HG03469 (cell line): ENCODE measurements around the gene ADPRHL1.

Source experiments
- ATAC-seq: cut with Tn5 transposase; IDR thresholded peaks from one replicate; pipeline ENCODE4 v1.9.1; 2021; ENCODE audit warnings: mild to moderate bottlenecking, moderate library complexity, moderate number of reproducible peaks; ENCODE audit not compliant: unreplicated experiment

The ADPRHL1 gene

DNA sequence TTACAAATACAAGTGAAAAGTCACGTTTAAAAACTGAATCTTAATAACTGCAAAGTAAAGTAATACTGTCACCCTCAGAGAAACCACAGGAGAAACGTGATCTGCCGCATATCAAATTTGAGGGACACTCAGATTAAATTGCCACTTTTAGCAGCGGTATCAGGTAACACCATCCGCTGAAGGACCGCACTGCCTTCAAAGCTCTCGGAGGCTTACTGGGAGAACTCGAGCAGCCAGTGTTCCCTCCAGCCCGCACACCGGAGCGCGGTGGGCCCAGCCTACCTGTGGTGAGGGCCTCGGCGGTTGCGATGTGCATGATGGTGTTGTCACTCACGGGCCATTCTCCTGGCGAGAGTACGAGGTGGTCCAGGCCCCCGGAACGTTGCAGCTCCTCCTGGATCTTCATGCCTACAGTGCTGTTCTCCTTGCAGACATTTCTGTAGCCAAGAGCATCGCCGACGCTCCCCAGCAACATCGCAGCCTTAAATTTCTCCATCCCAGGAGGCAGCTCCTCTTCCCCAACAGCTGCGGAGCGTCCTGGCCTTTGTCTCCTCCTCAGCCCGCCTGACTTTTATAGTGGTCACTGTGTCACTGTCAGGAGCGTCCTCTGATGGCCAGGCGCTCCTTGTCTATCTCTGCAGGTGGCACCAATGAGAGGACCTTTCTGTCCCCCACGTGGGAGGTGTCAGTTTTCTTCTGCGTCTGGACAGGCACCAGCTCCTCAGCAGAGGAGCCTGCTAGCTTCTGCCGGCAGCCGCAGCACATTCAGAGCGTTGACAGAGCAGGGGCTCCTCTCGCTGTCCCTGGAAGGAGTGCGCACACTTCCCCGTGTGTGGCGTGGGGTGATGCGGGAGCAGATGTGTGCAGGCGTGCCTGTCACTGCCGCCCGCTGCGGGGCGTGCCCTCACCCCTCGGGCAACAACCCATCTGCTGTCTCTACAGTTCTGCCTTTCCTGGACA is at the start of gene ADPRHL1:
Gene ADPRHL1, minus strand, starts transcription at position 547 of the 960 bp plus-strand sequence. Its CDS starts 51 bp downstream, at position 496.
- no peak for ATAC-seq

DNA sequence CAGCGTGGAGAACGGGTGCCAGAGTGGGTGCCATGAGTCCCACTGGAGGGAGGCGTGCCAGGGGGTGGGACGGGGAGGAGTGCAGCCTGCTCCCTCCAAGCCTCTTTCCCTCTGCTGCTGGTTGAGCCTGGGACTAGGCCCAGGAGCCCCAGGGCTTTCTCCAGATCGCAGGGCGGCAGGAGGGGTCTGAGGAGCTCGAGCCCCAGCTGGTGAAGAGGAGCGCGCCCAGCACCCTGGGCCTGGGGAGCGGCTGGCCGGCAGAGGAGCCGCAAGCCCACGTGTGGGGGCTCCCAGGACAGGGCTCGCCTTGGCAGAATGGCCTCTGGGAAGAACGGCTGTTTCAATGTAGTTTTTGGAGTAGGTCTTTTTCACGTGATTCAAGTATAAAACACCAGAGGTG is 49.4 kb upstream of the ADPRHL1 start:
- no peak for ATAC-seq

DNA sequence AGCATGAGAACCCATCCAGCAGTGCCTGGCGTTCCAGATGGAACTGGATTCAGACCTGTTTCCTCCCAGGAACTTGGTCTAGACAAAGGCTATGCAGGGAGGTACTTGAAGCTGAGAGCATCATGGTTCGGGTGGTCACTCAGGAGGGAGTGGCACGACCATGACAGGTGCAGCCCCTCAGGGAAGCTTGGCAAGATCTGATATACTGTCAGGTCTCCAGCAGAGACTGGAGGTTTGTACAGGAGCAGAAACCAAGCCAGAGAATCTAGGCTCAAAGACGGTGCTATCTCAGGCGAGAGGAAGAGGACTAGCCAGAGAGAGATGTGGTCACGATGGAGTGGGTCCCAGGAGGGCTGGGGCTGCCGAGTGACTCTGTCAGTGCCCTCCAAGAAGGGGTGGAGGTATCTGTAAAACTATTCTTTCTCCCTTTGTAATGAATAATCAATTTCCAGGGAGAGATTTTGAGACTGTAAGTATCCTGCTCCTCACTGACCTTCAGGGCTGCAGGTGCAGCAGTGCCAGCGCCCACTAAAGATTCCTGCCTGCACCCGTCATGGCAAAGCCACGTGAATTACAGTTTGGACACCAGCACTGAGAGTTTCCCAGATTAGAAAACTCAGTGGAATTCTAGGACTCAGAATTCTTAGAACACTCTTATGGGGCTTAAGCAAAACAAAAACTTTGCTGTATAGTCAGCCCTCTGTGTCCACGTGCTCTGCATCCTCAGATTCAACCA is 47.4 kb upstream of the ADPRHL1 start:
- ATAC-seq = no peak

DNA sequence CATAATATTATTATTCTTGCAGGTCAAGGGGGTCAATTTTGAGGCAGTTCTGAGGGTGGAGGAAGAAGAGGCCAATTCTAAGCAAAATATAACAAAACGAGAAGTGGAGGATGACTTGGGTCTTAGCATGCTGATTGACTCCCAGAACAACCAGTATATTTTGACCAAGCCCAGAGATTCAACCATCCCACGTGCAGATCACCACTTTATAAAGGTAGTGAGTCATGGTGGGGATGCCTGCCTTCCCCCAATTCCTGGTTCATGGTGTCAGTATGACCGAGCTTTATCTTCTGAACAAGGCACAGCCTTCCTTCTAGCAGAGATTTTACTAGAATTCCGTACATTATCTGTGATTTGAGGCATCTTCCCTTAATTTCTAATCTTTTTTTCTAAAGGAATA is 46.6 kb upstream of the ADPRHL1 start:
- no peak for ATAC-seq

DNA sequence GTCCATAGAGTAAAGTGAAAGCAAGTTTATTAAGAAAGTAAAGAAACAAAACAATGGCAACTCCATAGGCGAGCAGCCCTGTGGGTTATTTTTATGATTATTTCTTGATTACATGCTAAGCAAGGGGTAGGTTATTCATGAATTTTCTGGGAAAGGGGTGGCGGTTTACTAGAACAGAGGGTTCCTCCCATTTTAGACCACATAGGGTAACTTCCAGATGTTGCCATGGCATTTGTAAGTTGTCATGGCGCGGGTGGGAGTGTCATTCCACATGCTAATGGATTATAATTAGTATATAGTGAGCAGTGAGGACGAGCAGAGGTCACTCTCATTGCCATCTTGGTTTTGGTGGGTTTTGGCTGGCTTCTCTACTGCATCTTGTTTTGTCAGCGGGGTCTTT is 45.6 kb upstream of the ADPRHL1 start:
- ATAC-seq = no peak

DNA sequence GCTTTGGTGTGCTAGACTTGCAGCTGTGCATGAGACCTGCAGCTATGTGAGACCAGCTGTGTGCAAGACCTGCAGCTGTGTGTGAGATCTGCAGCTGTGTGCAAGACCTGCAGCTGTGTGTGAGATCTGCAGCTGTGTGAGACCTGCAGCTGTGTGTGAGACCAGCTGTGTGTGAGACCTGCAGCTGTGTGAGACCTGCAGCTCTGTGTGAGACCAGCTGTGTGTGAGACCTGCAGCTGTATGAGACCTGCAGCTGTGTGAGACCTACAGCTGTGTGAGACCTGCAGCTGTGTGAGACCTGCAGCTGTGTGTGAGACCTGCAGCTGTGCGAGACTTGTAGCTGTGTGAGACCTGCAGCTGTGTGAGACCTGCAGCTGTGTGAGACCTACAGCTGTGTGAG is 43.9 kb upstream of the ADPRHL1 start:
- ATAC-seq = no peak

DNA sequence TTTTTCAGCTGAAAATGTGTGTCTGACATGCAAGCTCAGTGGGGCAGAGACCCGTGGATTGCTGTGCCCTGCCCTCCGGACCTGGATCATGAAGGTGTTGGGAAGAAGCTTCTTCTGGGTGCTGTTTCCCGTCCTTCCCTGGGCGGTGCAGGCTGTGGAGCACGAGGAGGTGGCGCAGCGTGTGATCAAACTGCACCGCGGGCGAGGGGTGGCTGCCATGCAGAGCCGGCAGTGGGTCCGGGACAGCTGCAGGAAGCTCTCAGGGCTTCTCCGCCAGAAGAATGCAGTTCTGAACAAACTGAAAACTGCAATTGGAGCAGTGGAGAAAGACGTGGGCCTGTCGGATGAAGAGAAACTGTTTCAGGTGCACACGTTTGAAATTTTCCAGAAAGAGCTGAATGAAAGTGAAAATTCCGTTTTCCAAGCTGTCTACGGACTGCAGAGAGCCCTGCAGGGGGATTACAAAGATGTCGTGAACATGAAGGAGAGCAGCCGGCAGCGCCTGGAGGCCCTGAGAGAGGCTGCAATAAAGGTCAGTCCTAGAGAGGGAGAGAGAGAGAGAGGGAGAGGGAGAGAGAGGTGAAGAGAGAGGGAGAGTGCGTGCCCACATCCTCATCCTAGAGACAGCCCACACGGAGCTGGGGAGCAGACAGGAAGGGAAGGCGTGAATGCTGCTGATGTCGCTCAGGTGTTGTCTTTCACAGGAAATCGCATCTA is 42.4 kb upstream of the ADPRHL1 start:
- no peak for ATAC-seq

DNA sequence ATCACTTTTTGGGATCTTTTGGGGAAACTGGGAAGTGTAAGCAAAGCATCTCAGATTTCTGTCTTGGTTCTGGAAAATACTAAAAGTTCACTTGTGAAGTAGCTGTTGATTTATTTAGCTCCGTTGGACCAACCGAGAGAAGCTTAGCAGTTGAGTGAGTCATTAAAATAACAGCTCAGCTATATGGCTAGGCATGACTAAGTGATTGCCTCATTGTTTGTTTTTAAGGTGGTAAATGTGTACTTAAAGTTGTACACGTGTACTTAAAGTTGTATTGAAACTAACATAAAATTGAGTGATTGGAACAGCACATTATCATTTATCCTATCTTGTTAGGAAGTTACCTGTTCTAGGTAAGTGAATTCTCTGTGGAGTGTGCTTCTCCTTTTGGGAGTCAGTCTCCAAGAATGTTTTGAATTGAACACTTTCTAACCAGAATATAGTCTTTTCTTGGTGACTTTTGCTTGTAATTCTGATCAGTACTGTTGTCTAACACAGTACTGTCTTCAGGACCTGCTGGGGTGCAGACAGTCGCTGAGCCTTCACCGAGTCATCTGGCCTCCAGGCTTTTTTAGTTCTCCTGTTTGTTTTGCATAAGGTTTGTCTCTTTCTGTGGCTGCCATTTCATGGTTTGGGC is 40.1 kb upstream of the ADPRHL1 start:
- ATAC-seq = peak; percentile 25

DNA sequence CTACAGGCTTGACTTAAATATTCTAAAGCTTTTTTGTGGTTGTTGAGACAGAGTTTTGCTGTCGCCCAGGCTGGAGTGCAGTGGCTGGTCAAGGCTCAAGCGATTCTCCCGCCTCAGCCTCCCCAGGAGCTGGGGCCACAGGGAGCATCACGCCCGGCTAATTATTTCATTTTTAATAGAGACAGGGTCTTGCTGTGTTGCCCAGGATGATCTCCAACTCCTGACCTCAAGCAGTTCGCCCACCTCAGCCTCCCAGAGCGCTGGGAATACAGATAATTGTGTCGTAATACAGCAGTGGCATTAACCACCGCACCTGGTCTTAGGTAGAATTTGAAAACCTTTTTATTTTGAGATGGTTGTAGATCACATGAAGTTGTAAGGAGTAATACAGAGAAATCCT is 38.7 kb upstream of the ADPRHL1 start:
- ATAC-seq = no peak

DNA sequence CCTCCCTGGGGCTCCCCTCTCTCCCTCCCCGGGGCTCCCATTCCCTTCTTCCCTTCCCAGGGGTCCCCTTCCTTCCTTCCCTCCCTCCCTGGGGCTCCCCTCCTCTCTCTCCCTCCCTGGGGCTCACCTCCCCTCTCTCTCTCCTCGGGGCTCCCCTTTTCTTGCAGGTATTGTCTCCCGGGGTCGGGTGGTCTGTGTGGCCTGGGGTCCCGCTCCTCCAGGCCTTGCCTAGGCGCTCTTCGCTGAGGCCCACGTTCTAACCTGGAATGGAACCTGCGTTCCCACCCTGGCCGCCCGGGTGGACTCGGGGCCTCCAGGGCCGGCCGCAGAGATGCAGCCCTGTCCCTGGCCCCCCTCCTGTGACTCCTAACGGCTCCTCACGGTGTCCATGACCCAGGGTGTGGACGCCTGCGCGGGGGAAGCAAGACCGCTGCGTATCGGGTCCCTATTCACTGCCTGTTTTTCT is 38.2 kb upstream of the ADPRHL1 start:
- ATAC-seq = no peak

DNA sequence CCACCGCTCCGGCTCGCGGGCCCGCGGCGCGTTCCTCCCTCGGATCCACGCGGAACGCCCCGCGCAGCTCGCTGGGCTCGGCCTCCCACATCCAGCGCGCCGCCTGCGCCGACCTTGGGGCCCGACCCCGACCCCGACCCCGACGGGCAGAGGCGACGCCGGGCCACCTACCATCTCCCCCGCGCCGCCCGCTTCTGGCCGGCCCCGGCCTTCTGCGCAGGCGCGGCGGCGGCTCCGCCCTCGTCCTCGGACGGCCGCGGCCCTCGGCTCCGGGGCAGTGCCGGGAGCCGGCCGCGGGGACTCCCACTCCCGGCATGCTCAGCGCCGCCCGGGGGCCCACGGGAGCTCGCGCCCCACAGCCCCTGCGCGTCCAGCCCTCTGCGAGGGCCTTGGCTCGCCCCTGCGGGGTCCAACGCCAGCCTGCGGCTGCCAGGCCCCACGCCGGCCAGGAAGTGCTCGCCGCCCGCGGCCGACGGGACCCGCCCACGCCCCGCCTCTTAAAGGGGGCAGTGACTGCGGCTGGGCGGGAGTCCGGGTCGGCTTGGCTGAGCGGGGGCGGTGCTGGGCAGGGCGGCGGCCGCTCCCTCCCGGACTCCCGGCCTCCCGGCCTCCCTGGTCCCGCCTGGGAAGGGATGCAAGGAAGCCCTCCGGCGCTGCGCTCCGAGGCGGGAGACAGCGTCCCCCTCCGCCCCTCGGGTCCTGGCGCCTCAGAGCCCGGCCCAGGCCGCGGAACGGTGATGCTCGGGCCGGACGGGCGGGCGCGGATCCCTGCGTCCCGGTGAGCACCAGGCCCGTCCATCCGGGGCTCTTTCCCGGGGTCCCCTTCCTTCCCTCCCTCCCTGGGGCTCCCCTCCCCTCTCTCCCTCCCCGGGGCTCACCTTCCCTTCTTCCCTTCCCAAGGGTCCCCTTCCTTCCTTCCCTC is 37.5 kb upstream of the ADPRHL1 start, which contains the start of gene DCUN1D2:
Gene DCUN1D2, minus strand, starts transcription at position 216 of the 922 bp plus-strand sequence. Its CDS starts 42 bp downstream, at position 174.
- ATAC-seq = peak; percentile 68

DNA sequence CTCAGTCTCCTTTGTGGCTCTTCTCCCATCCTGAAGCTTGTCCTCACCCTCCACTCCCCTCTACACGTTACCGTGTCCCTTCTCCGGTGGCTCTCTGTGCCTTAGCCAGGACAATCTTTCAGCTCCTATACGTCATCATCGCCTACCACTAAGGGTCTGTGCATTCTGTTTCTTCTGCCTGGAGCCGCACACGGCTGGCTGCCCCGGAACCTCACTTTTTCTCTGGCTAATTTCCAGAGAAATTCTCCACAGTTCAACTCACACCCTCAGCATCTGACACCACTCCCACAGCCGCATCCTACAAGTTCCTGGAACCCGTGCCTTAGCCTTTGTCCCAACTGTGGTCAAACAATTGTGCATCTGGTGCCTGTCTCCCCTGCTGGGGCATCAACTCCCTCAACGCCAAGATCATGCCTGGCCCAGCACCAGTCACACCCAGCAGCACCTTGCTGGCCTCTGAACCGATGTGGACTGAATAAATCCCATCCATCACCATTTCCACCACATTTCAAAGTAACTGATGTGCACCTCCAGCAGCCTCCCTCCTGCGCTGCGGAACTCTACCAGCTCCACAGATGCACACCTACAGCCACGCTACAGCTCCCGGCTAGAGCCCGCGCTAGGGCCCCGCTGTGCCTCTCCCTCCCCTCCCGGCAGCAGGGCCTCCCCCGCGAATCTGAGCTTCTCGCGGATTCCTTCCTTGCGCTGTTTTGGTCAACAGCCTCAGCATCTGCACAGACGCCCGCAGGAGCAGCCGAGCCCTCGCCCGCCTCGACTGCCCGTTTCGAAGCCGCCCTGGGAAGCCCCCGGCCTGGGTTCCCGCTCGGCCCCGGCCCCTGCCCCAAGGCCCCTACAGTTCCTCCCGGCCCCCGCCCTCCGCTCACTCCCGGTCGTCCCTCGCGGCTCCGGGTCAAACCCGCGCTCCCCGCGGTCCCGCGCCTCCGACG is 36.5 kb upstream of the ADPRHL1 start:
- ATAC-seq = peak; percentile 0

DNA sequence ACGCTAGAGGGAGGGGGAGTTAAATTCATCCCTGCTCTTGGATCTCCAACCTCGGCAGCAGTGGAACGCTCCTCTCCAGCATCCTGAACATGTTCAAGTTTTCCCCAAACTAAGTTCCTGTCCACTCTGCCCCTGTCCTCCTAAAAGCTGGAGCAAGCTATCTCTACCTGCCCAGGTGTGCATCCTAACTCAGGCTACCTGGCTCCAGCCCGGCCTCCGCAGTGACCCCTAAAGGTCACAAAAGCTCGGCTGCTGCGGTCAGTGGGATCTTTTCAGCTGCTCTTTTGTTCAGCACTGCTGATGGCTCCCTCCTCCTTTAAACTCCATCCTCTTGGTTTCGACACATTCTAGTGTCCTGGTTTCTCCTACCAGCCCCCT is 35.9 kb upstream of the ADPRHL1 start:
- ATAC-seq = no peak

DNA sequence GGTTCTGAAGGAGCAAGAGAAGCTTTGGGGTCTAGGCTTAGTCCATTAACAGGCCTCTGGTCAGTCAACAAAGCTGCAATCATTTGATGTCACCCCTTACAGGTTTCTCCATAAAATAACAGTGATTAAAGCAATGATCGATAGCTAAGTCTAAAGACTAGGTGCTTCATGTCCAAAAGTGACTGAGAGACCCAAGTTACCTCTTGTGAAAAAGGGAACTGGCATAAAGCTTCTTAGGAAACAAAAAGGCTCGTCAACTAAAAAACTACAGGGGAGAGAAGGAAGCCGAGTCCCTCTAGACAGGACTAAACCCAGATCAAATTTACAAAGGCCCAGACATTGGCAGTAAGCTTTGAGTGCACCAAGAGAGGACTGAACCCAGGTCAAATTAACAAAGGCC is 35.0 kb upstream of the ADPRHL1 start:
- ATAC-seq = no peak

DNA sequence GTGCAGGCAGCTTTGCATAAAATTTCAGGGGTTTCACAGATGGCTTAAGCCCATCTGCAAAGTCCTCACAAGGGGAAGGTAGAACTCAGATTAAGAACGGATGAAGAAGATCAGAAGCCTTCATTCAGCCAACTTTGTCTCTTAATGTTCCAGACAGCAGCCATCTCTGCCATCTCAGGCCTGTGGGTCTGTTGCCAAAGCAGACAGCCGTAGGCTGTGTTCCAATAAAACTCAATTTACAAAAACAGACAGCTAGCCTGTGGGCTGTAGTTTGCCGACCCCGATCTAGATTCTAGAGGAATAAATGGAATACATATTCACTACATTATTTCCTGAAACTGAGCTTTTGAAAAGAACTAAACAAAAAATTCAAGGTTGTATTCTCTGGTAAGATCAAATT is 33.4 kb upstream of the ADPRHL1 start:
- no peak for ATAC-seq

DNA sequence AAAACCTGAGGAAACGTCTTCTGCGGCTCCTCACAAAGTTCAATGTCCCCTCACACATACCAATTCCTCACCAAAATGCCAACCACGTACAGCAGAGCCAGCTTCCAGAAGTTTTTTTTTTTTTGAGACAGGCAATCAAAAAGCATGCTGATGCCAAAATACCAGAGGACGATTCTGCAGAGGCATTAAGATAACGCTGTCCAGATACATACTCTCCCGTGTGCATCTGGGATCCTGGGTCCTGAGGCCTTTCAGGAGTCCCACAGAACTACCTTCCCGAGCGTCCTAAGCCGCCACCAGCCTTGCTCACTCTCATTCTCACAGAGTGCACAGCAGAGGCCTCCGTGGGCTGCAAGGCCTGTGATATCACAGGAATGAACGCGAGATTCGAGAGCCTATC is 32.3 kb upstream of the ADPRHL1 start:
- no peak for ATAC-seq

DNA sequence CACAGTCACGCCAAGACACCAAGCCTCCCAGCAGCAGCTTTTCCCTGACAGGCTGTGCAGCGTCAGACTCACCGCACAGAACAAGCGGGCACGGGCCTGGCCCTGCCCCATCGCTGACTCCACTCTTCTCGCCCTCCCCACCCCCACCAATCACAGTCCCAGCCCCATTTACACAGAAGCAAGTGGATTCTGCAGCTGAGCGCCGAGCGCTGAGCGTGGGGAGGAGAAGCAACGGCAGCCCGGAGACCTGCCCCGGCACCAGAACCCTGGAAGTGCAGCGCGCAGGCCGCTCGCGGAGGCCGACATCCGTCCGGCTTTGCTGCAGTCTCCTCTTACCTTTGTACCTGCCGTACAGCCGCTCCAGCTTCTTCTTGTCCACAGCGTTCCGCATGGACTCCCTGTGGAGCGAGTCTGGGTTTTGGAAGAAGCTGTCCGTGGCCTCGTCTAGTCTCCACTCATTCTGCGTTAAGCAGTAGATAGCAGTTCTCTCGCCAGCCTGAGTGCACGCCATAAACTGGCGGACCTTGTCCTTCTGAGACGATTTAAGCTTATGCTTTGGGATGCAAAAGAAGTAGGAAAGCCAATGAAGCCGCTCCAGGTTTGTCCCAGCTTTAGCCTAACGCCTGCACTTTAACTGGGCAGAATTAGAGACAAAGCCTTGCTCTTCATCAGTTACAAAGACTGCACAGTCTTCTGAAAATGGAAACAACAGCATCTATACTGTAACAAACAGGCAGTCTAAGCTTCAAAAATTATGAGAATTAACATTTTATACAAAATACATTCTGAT is 30.4 kb upstream of the ADPRHL1 start:
- no peak for ATAC-seq

DNA sequence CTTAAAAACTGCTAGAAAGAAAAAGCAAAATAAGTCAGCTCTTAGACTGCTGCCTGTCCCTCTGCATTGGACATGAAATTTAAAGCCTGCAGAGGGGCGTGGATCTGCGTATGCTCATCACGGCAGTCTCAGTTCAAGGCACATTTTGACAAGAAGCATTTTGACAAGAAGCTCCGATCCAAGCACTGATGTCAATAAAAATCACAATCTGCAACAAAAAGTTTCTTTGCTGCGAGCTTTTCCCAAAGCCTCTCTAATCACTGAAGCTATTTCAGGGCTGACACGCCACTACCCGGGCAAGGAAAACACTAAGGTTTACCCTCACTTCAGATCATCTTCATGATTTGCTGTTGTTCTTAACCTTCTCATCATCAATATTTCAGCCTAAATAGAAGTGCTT is 29.8 kb upstream of the ADPRHL1 start:
- no peak for ATAC-seq
